Epidermal melanocyte (primary cell): ENCODE data around the gene IGFN1.
"Not testable (repeated sequence)": the region's sequence is repeated elsewhere in the genome, so short reads cannot be mapped to it uniquely, and the experiment has no call there.

Experiments used
- DNase-seq: peaks from one replicate; pipeline ENCODE4 v3.0.0; 2011; ENCODE audit warnings: low spot score; ENCODE audit not compliant: insufficient read length

Gene IGFN1

DNA sequence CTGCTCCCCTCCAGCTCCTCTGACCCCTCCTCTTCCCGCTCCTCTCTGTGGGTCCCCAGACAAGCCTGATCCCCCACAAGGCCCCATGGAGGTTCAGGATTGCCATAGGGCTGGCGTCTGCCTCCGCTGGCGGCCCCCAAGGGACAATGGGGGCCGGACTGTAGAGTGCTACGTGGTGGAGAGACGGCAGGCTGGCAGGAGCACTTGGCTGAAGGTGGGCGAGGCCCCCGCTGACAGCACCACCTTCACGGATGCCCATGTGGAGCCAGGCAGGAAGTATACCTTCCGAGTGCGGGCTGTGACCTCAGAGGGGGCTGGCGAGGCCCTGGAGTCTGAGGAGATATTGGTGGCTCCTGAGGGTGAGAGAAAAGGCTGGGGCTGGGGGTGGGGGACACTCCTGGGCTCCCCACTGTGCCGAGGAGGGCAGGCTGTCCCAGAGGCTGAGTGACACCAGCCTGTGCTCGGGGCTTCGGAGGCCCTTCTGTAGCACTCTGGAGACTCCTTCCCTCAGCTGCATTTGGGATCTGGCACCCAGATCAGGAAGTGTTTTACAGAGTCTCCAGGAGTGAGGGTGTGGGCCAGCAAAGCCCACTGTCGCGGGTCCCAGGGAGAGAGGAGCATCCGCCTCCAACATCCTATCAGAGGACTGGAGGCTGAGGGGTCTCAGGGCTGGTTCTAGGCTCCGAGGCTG is 25.9 kb downstream of the IGFN1 start:
- DNase-seq = no peak

DNA sequence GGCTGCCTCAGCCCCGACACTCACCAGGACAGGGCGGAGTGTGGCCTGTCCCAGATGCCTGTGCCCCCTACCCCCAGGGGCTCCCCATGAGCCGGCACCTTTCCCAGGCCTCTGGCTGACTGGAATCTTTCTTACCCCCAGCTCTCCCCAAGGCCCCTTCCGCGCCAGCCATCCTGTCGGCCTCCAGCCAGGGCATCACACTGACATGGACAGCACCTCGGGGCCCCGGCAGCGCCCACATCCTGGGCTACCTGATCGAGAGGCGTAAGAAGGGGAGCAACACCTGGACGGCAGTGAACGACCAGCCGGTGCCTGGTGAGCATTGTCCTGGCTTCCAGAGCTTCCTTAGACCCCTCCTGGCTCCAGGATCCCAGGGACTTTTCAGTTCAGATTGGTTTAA is 26.5 kb downstream of the IGFN1 start:
- no peak for DNase-seq

DNA sequence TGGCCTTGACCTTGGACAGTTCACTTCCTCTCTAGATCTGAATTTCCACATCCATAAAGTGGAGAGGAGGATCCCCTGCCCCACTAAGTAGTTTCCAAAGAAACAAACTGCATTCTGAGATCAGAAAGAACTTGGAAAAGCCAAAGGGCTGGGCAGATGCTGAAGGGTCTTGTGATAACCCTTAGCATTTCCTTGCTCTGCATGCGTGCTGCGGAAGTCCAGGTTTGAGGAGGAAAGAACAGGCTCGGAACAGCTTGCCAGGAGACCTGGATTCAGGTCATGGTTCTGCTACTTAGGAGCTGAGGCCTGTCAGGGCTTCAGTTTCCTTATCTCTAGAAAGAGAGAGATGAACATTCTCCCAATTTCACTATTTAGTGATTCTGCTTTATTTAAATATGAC is 27.2 kb downstream of the IGFN1 start:
- no peak for DNase-seq

DNA sequence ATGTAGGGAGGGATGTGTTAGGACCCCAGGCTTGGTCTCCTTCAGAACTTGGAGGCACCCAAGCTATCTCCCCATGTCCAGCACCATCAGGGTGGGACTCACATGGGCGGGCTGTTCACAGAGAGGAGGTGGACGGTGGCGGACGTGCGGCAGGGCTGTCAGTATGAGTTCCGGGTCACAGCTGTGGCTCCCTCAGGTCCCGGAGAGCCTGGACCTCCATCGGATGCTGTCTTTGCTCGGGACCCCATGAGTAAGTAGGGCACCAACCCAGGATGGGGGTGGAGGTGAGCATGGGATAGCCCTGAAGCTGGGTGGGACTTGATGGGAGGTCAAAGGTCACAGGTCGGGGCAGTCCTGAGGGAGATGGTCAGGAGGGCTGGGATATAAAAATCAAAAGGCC is 27.8 kb downstream of the IGFN1 start:
- DNase-seq = no peak

DNA sequence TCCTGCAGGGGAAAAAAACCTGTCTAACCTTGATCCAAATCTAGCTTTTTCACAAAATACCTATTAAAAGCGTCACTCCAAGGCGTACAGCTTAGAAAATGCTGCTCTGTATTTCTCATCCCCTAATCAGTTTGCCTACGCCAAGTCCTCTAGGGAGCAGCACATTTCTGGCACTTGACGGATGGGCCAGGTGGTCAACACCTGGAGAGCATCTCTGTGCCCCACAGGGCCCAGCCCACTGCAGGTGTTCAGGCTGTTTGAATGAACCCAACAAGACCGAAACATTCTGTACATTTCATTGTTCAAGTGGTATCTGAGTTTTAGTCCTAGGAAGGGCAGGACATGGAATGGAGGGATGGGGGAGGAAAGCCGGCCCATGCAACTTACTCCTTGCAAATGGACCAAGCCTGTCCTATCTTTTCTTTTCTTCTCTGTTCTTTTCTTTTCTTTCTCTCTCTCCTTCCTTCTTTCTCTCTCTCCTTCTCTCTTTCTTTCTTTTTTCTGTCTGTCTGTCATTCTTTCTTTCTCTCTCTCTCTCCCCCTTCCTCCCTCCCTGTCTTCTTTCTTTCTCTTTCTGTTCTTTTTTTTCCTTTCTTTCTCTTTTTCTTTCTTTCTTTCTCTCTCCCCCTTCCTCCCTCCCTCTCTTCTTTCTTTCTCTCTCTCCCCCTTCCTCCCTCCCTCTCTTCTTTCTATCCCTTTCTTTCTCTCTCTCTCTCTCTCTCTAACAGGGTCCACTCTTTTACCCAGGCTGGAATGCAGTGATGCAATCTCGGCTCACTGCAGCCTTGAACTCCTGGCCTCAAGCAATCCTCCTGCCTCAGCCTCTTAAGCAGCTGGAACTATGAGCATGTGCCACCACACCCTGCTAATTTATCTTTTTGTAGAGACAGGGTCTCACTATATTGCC is 29.1 kb downstream of the IGFN1 start:
- DNase-seq = no peak

DNA sequence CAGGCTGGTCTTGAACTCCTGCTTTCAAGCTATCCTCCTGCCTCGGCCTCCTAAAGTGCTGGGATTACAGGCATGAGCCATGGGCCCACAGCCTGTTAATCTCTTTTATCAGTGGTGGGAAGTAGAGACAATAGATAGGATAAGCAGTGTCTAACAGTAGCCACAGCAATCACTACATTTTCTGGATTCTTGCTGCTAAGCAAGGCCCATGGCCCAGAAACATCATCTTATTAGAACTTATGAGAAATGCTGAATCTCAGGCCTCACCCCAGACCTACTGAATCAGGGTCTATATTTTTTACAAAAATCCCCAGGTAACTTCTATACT is 29.7 kb downstream of the IGFN1 start:
- no peak for DNase-seq

DNA sequence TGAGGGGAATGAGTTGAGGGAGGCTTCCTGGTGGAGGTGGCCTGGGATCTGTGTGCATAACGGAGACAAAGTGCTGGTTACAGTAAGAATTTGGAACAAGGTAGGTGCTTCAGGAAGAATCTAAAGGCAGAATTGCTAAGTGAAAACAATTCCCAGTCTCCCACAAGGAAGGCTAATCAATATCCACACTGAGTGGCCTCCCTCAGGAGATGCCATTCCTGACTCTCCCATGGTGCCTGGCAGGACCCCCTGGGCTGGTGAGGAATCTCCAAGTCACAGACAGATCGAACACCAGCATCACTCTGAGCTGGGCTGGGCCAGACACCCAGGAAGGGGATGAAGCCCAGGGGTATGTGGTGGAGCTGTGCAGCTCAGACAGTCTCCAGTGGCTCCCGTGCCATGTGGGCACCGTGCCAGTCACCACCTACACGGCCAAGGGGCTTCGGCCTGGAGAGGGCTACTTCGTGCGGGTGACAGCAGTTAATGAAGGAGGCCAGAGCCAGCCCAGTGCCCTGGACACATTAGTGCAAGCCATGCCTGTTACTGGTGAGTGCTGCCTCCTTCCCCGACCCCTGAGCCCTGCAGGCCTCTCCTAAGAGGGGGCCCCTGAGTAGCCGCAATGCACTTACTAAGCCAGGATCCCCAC is 30.7 kb downstream of the IGFN1 start:
- no peak for DNase-seq

DNA sequence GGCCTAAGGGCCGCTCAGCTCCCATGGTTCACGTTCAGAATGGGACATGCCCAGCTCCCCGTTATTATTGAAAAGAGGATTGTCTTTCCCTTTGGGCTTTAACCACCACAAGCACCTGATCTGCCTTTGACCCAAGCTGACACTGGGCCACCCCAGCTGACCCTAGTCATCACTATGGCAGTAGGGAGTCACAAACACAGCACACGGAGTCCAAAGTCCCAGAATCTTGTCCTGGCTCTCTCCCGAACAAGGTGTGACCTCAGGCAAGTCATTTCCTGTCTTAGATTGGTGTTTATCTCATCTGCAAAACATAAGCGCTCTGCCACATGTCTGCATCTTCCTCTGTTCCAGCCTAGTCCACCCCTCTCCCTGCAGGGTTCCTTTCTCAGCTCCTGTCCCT is 31.5 kb downstream of the IGFN1 start:
- no peak for DNase-seq

DNA sequence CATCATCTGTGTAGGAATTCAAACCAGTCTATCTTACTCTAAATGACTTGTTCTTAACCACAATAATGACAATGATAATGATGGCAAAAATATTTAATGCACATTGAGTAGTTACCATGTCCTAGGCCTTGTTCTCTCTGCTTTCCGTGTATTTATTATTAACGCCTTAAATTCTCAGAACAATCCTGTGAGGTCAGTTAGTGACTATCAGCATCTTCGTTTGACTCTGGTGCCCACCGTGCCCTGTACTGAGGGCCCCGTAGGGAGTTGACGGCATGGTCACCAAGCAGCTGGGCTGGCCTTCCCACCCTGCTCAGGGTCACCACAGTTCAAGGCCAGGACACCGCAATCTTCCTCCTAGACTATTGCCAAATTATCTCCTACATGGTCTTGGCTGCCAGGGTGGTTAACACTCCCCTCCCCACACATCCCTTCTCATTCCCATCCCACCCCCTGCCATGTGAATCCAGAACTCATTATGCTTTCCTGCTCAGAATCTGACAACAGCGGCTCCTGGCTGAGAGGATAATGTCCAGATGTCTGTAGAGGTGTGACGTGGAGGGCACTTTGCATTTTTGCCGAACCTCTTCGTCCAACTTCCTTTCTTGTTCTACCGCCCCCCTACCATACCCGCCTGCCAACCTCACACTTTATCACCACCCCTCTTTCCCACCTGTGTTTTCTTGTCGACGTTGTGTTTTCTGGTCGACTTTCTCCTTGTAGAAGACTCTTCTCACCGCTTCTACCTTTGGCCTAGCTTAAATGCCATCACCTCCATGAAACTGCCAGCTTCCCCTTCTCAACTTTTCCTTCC is 33.4 kb downstream of the IGFN1 start:
- no peak for DNase-seq

DNA sequence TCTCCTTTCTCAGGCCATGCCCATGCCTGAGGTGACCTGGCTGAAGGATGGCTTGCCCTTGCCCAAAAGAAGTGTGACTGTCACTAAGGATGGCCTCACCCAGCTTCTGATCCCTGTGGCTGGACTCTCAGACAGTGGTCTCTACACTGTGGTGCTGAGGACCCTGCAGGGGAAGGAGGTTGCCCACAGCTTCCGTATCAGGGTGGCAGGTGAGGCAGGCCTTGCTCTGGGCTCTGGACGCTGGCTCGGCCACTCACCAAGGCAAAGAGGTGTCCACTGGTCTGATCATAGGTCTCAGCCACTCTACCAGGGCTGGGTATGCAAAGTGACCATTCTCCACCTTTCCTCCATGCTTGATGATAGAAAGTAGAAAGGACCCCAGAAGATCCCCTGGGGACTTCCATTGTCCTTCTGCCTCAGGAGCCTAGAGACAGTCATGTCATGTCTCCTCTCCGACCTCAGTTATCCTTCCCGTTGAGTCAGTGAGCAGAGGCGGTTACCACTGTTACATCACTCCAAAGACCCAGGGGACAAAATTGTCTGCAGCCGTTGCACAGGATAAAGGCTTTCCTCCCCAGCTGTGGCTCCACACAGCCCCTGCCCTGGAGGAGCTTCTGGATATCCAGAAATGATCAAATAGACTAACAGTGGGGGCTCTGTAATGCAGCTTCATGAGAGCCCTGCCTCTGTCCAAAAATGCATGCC is 34.2 kb downstream of the IGFN1 start:
- no peak for DNase-seq

DNA sequence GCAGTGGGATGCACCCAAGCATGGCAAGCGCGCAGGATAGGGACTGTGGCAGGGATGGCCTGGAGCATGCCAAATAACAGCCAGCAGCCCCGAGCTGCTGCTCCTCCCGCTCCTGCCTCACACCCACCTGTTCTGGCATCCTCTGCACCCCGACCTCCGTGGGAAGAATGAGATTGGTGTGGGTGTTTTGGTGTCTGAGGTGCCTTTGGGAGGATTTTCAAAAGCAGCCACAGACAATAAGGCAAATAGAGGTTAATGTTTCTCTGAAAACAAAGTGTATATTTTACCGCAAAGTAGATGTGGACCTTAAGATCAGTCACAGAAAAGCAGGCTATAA is 35.5 kb downstream of the IGFN1 start:
- no peak for DNase-seq

DNA sequence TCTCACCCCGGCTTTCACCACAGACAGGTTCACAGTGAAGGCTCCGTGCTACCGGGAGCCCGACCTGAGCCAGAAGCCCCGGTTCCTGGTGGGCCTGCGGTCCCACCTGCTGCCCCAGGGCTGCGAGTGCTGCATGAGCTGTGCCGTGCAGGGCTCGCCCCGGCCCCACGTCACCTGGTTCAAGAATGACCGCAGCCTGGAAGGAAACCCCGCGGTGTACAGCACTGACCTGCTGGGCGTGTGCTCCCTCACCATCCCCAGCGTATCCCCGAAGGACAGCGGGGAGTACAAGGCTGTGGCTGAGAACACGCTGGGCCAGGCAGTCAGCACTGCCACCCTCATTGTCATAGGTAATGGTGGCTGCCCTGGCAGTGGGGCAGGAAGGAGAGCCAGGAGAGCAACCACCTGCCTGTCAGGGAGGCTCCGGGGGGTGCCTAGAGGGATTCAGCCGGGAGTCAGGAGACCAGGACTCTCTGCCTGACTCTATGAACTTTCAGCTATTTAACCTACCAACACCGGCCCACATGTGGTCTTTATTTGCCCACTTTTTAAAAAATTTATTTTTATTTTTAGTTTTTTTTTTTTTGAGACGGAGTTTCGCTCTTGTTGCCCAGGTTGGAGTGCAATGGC is 36.4 kb downstream of the IGFN1 start:
- no peak for DNase-seq

DNA sequence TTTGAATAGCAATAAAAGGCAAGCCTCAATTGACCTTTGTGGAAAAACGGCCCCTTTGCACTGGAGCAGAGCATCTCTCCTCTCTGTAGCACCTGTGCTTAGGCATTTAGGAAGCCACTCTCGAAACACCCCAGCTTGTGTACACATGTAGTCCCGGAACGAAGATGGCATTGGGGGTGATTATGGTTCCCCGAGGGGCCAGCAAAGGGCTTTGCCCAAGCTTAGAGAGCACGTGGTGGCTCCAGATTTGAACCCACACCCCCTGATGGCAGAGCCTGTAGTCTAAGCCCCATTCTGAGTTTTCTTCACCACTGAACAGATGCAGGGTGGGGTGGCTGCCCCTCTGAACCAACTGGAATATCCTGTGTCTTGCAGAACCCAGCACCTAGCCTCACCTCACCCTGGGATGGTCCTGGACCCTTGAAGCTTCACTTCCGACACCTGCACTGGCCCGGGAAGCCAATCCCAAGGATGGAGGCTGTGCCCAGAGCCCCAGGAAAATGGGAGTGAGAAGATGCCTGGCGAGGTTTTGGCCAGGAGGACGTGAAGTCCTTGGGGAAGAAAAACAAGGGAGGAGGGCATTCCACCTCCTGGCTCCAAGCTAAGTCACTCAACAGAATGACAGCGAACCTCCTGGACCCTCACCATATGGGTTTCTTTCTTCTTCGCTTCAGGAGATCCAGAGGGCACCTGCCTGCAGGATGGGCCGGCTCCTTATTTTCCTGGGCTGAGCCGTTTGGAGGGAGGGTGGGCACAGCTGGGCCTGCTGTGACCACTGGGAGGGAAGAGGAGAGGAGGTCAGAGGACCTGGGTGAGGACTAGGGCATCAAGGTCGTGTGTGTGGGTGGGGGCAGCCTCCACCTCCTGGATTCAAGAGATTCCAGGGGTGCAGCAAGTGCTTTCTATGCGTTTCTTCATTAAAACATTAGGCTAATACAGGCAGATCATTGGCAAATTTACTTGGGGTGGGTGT is 37.7 kb downstream of the IGFN1 start:
- DNase-seq = no peak

DNA sequence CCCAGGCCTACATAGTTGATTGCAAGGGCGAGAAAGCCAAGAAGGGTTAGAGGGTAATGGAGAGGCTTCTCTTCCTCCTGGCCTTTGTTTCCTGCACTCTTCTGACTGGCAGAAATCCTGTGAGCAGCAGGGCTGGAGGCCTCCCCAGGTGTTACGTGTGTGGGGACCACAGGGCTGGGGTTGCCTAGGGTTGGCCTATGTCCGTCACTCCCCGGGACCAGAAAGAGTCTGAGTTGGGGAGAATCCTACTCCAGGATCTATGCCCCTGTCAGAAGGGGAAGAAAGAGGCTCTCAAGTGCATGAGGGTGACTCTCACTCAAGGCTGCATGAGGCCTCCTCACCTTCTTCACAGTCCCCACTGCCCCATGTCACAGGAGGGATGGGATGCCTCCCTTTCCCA is 38.5 kb downstream of the IGFN1 start:
- DNase-seq = no peak

DNA sequence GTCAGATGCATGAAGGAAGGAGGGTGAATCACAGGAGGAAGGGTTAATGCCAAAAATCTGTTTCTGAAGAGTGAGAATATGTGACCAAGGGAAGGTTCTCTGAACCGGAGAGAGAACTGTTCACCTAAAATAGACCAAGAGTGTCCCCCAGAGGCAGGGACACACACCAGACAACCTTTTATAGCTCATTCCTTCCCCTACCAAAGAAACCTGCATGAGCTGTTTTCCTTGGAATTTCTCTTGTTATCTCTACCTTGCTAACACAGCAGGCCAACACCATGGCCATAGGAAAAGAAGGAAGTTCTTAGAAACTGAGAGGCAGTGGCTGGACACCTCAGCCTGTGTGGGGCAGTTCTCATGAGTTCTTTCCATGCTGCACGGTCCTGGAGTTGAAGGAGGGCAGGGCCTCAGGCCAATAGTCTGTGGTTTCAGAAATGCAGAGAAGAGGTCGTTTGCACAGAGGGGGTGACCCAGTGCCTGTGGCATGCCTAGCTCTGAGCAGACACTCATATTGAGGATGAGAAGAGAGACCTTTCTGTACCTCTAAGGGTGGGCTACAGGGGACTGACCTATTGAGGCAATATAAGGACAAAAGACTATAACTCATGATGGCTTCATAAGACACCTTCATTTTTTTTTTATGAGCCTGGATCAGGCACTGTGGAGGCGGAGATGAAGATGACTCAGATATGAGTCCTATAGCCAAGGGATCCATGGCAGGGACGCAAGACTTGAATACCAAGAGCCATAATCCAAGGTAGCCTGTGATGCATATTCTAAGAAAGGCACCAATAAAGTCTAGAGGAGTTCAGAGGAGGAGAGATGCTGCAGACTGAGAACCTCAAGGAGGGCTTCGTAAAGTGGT is 39.4 kb downstream of the IGFN1 start:
- no peak for DNase-seq

DNA sequence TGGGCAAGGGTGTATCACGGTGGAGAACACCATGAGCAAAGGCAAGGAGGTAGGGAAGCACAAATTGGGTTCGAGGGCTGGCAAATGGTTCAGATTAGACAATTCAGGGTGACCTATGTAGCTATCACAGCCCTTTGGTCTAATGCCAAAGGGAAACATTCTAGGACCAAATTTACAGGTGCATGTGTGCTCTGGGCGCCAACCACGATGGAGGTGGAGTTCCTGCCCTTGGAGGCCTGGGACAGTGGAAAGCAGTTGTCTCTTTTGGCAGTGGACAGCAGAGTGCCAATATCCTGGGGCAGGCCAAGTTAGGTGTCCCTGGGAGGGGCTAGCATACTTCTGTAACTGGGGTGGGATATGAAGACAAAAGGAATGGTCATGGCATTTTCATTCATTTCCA is 40.1 kb downstream of the IGFN1 start:
- DNase-seq = no peak

DNA sequence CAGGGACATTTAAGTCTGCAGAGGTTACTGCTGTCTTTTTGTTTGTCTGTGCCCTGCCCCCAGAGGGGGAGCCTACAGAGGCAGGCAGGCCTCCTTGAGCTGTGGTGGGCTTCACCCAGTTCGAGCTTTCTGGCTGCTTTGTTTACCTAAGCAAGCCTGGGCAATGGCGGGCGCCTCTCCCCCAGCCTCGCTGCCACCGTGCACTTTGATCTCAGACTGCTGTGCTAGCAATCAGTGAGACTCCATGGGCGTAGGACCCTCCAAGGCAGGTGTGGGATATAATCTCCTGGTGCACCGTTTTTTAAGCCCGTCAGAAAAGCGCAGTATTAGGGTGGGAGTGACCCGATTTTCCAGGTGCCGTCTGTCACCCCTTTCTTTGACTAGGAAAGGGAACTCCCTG is 49.0 kb downstream of the IGFN1 start:
- DNase-seq = not testable (repeated sequence)

DNA sequence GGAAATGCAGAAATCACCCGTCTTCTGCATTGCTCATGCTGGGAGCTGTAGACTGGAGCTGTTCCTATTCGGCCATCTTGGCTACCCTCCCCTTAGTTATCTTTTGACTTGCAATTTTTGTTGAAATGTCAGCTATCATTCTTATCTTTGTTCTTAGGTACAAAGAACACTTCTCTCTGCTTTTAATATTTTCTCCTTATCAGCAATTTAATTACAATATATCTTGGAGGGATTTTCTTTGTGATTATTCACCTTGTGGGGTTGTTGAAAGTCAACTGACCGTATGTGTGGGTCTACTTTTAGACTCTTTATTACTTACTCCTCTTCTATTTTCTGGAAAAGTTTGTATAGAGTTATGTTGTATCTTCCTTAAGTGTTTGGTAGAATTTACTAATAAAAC is 49.5 kb downstream of the IGFN1 start:
- DNase-seq = no peak

DNA sequence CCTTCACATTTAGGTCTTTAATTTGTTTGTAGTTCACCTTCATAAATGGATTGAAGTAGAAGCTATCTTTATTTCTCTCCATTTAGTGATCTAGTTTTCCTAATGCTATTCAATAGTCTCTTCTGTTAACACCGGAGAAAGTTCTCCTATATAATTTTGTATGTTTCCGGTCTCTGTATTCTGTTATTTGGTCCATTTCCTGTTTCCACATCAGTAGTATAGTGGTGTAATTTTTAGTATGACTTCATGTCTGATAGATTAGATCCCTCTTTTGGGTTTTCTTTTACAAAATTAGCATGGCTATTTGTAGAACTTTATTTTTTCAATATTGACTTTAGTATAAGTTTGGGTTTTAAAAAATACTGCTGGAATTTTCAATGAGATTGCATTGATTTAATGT is 51.1 kb downstream of the IGFN1 start:
- DNase-seq = no peak
